NOMO-1 (cell line): ENCODE results near the gene BTRC.
A peak's percentile ranks its signal among the peaks of the same experiment; 100 is the strongest.

ENCODE experiments used
- DNase-seq, 2 experiments: peaks; one replicate each; lab custom pipeline; 2025; ENCODE audit not compliant: unreplicated experiment in 2 of 2; lab: John Stamatoyannopoulos, UW

Gene BTRC

DNA sequence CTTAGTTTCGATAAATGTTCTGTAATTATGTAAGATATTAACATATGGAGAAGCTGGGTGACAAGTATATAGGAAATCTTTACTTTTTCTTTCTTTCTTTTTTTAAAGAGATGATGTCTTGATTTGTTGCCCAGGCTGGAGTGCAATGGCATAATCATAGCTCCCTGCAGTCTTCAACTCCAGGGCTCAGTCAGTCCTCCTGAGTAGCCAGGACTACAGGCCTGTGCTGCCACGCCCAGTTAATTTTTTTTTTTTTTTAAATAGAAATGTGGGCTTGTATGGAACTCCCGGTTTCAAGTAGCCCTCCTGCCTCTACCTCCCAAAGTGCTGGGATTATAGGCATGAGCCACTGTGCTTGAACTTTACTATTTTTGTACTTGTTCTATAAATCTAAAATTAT is 122.4 kb downstream of the BTRC start:
- no peak for DNase-seq

DNA sequence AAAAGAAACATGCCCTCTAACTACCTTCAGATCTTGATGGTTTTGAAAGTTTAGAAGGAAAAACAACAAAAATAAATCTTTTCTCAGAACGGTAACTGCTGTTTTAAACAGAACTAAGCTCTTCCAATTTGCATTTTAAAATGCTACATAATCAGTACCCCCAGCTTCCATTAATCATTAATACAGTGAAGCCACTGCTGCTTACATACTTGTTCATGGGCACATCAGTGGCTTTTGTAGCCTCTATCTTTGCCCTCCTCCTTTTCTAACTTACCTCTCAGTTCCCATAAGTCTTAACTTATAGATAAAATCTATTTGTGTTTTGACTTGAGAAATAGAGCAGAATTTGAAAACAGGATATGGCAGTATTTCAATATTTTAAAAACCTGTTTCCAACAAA is 125.0 kb downstream of the BTRC start:
- no peak for DNase-seq

DNA sequence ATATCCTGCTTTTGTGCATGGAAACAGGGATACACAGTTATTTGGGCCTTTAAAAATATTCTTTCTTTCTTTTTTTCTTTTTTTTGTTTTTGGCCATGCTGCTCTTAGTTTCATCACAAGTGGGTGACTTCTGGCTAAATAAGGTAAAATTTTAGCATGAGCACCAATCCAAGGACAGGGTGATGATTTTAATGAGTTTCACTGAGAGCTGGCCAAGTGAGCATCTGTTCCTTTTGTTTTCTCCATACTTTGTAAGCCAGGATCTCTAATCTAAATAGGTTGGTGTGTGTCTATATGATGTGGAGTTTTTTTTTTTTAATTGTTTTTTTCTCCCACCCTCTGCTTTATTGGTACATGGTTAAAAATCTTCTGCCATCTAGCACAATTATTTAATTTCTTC is 127.3 kb downstream of the BTRC start:
- DNase-seq, result no peak

DNA sequence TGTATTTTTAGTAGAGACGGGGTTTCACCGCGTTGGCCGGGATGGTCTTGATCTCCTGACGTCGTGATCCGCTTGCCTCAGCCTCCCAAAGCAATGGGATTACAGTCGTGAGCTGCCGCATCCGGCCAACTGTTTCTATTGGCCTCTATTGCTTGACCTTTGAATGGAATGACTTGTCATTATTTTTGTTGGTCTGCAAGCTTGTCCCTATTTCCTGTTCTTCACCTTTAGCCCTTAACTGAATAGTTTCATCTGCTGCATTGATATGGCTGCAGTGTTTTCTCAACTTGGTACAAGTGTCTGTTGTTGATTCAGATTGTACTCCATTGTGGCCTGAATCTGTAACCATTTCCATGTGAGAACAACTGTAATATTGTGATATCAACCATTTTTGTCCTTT is 128.6 kb downstream of the BTRC start:
- DNase-seq, result no peak

DNA sequence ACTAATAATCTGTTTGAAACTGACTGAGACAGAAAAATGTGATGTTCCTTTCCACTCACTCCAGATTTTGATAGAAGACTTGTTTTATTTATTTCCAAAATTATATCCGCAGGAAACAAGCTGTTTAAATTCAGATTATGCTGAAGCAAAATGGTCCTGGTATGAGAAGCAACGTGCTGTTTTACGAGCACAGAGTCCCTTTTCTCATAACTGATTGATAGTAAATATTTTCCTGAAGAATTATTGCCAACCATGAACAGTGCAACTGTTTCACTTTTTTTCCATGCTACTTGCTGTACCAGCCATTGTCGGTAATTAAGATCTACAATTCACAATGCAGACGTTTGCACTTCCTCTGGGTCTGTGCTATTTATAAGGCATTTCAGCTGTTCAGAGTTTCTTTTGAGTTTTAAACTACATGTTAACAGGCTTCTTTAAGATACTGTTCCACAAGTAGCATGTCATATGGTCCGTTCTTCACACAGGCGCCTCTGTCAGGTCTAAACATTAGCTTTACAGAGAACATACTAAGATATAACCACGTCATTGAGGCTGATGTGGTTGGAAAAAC is 130.3 kb downstream of the BTRC start:
- DNase-seq, result peak in 1 of 2 experiments; percentile 25

DNA sequence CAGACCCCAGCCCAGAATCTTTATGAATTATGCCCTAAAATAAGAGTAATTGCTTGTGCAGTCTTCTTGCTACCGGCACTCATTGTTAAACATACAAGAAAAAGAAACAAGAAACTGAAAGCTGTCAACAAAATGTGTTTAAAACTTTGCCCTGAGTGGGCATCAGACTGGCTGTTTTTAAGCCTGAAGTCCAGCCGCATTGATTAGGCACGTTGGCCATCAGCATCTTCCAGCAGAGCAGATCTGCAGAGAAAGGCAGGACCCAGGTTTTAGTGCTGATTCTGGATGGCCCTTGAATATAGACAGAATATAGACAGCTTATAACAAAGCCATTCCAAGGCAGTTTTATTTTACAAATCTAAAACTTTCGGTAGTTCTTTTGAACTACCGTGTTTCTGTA is 131.2 kb downstream of the BTRC start:
- peak in 1 of 2 experiments; percentile 37 for DNase-seq

DNA sequence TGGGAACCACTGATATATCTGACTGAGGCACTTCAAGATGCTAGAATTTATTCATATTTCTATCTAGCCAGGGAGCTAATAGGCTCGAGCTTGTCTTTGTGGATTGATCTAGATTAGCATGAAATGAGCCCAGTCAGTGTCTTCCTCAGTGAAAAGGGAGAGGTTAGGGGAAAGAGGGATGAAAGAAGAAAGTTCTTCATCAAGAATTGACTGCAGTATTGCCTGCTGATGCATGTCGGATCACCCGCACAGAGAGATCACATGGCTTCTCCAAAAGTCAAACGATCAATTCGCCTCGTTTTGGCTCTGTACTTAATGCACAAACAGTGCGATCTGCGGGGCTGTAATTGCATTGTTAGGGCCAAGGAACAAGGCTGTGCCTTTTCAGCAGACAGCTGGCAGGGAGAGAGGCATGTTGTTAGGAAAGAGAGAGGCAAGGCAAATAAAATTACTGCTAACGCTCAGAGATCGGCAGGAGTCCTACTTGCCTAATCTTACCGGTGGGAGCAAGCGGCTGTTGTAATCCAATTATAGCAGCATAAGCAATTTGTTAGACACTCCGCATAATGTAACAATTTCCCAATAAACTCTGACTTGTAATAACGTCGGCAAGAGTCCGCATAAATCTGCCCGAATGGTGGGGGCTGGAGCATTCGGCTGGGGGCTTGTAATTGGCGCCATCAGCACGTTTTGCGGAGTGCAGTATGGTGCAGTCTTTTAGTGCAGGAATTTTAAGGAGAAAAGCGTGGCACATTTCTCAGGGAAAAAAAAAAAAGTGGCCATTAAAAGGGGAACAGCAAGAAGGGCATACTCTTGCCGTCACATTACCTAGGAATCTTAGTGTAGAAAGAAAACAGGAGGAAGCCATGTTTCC is 132.0 kb downstream of the BTRC start:
- peak; percentile 91 to 92 for DNase-seq

DNA sequence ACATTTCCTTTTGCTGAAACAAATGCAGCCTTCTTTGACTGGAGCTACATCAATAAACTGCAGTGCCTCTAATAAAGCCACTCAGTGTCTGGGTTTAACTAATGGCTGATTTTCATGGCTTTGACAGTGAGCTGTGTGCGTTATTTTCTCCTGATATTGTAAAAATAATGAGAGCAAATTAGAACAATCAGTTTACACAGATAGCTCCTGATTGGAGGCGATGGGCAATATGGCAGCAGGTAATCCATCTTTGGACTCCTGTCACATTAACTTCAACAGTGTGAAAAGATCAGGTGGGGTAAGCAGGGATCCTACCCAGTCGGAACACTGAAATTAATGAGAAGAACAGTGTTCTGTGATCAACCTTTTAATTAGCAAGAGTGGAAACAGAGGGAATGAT is 133.4 kb downstream of the BTRC start:
- no peak for DNase-seq

DNA sequence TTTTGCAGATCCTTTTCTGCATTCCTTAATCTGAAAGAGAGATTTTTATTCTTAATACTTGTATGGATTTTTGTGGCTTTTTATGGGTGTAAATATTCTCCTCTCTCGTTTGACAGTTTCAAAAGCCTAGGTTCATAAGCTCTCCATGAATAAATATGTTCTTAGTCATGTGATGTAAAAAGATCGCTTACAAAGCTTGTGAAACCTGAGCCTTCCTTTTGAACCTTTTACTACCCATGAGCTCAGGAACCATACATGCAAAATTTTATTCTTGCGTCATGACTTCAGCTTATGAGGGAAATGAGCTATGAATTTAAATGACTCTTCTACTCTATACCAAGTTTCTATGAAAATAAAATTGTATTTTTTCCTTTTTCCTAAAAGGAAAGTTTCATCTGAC is 135.4 kb downstream of the BTRC start:
- DNase-seq, result peak; percentile 43 to 73

DNA sequence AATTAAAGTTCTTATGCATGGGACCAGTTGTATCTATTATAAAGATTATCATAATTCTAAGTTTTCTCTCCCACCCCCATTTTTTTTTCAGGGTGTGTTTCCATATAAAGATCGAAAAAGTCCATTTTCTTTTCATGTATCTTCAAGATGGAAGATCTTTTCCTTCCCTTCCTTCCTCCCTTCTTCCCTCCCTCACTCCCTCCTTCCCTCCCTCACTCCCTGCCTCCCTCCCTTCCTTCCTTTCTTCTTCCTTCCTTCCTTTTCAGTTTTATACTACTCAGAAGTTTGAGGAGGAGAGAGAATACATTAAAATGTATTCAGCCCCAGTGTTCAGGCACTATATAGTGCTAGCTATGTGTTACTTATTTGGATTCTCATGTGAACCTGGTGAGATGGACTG is 136.1 kb downstream of the BTRC start:
- no peak for DNase-seq

DNA sequence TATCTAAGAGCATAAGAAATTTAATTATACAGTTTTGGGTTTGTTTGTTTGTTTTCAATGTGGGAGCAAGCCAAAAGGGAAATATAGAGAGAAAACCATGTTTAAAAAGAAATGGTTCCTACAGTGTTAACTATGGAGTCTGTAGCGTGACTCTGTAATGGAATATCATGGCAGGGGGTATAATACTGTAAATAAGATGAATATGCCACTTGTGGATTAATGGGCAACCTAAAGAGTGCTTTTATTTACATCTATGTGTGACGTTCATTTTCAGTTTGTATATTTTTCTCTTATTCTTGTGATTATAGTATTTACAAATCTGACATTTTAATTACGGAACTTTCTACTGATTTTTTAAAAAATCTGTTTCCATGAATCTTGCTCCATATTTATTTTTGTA is 138.2 kb downstream of the BTRC start:
- no peak for DNase-seq

DNA sequence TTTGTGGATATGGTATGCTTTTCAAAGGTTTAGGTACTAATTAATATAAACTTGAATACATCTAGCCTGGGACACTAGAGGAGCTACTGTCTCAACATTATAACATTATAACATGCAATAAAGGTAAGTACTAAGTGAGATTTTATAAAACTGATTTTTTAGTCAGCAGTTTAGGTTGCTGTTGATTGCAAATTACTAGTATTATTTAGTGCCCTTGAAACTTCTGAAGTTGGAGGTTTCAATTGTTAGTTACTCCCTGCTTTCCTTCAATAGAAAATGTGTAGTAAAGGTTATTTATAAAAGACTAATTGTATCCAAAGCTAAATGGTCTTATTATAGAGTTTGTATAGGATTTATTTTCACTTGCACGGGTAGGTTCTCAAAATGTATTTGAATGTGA is 138.8 kb downstream of the BTRC start:
- DNase-seq, result no peak

DNA sequence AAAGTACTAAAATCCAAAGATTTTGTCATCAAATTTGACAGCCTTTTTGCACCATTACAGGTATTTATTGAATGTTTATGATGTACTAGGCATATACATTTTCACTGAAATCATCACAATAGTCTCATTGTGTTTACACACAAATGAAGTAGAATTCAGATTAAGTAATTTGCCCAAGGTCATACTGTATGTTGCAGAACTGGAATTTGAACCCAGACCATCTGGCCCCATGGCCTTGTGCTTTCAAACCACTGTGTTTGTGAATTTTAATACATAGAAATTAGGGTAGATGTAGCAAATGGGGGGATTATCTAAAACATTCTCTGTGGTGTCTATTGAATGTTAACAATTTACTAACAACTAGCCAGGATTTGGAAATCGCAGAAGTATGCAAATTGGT is 139.3 kb downstream of the BTRC start:
- DNase-seq, result no peak

DNA sequence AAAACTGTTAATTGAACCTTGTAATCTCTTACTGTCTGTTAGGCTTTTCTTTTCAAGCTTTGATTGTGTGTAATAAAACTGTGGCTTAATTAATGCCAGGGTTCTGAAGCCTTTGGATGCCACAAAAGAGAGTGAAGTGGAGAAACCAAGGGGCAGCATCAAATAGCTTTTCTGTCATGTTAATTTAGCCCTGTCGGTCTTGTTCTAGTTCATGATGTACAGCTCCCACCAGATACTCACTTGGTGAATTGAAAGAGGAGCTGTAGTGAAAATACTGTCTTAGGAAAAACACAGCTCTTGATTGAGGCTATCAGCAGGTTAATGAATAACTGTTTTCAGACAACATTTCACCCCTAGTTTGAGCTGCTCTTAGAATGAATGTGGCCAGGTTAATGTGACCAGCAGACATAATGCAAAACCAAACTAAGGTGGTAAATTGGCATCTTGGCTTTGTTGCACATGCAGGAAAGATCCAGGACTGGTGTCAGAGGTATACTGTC is 139.9 kb downstream of the BTRC start:
- no peak for DNase-seq

DNA sequence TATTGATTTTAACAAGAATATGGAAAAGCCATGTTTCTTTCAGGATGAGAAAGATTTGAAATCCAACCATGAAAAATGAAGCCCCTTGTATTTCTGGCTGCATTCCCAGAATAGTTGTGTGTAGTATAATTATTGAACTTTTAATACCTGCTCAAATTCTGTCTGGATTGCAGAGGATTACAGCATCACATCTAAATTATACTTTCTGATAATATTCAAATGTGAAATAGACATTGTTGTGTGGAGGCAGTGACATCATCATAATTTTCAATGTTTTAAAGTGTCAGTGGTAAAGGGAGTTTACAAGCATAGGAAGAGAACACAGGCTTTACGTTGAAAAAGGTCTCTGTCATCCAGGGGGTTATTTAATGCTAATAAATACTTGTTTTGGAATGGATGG is 140.7 kb downstream of the BTRC start:
- no peak for DNase-seq

DNA sequence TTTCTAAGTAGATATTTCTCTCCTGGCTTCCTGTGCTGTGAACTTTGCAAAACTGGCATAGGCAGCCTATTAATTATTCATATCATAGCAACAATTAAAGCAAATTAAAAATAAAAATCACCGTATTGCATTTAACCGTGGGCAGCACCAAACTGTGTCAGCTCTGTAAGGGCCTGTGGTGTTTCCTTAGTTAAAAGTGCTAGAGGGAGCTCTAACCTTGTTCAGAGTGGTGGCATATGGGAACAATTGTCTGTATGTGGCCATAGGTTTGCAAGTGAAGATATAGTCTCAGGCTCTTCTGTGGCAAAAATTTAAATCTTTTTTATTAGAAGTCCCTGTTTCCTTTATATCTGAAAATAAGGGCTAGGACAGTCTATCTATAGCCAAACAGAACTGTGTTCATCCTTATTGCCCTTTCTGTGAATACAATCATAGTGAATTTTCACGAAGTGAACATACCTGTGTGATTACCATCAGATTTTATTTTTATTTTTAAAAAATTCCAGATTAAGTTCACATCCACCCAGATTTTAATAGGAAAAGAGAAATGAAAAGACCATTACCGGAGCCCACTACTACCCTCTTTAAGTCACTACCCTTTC is 141.5 kb downstream of the BTRC start:
- DNase-seq, result peak; percentile 42 to 71

DNA sequence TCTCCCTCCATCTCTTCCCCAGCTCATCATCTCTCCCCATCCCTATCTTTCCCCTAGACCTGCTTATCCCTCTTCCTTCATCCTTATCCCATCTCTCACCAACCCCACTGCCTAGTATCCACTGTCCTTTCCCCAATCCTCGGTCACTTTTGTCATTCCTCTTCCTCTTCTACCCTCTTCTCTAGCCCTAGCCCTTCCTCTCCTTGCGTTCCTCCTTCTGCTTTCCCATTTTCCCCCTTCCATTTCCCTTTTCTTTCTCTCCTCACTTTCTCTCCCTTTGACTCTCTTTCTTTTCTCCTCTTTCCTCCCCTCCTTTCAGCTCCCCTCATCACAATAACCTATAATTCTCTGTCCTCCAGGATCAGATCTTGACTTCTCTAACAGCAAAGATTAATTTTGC is 150.5 kb downstream of the BTRC start:
- no peak for DNase-seq

DNA sequence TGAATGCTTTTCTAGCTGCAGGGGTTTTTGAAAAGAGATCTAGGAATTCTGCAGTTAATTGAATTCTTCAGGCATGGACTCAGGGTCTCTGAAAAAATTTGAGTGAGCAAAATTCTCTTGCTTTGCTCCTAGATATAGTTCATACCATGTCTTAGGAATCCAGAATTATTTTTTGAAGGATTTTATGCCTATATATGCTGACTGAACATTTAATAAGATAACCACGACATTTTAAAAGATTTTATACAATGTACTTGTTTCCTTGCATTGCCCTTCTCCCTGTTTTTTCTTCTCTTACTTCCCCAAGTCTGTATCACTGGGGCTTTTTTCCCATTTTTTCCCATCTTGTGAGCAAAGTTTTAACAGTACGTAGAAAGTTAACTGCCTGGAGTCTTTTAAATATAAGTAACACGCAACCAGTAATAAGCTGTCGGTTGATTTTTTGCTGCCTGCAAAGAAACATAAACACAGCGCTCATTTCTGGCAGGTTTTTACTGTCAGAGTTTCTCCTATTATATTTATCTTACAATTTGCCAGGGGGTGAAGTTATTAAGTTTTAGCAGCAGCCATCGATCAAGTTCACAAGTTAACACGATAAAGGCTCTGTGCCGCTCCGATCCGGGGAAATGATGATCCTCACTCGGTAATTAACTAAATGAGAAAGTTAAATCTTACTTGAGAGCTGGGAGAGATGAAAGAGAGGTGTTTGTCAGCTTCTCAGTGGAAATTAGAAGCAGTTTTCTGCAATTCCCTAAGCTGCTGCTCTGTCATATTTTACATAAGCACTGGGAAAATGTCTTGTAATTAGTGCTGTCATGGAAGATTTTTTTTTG is 153.1 kb downstream of the BTRC start:
- no peak for DNase-seq

DNA sequence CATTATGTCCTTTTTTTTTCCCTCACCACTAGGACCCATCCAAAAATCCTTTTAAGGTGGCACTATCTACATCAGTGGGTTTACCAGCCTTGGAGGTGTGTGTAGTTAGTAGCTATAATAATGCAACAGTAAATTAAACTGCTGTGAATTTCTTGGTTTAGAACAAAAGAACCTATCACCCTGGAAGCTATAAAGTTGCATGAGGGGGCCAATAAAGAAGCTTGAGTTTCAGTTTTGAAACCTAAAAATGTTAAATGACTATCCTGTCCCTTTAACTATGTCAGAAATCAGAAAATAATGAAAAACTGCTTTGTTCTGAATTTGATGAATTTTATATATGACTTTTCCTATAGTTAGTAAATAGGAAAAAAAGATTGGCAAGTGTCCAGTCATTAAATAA is 153.9 kb downstream of the BTRC start:
- no peak for DNase-seq

DNA sequence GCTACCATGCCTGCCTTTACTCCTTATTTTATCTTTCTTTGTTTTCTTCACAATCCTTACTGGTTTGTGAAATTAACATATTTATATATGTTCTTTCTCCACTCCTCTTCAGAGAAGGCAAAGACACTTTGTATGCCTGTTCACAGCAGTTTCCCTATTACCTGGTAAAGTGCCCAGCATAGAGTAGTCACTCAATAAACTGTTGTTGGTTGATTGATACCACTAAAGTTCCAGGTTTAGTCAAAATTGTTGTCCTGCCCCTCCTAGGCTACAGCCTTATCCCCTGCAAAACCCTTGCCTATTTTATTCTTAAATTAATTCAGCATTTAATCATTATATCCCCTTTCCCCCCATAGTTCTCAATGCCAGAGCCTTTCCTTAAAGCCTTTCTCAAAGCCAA is 158.0 kb downstream of the BTRC start:
- DNase-seq, result no peak

DNA sequence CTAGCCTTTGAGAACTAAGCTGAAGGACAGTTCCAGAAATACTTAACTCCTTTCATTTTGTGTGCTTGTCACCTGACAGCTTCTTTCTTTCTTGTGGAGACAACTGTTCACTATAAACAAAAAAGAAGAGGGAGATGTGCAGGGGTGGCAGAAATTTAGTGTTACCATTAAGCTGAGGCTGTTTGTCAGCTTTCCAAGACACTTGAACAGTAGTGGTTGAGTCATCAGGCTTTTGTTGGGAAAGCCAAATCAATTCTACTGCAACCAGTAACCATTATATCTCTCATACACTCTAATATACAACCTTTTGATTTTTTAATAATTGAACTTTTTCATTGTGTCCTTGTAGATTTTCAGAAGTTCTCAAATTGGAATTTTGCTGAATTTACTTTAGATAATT is 158.8 kb downstream of the BTRC start:
- no peak for DNase-seq
